KMS-11 (cell line): ENCODE results near the gene SCART1.

Experiments
- H2AFZ ChIP-seq: fragments of 200-600 bp; sonication (generic); 2 replicates; pipeline ENCODE4 v1.6.1; 2016; ENCODE audit warnings: antibody characterized with exemption, mixed run types, low read depth
- H3K27ac ChIP-seq: fragments of 200-600 bp; sonication (generic); 2 replicates; pipeline ENCODE4 v1.6.1; 2016; ENCODE audit warnings: mild to moderate bottlenecking, mixed run types
- H3K27me3 ChIP-seq: fragments of 200-600 bp; sonication (generic); 2 replicates; pipeline ENCODE4 v1.6.1; 2017; ENCODE audit warnings: mild to moderate bottlenecking, low read depth, mixed run types, moderate library complexity; ENCODE audit not compliant: insufficient read depth
- H3K36me3 ChIP-seq: fragments of 200-600 bp; sonication (generic); 2 replicates; pipeline ENCODE4 v1.6.1; 2017; ENCODE audit warnings: mild to moderate bottlenecking, mixed run types; ENCODE audit not compliant: insufficient read depth
- H3K4me1 ChIP-seq: fragments of 200-600 bp; sonication (generic); 2 replicates; pipeline ENCODE4 v1.6.1; 2016; ENCODE audit warnings: mild to moderate bottlenecking, low read depth, mixed run types; ENCODE audit not compliant: poor library complexity, severe bottlenecking
- H3K4me2 ChIP-seq: fragments of 200-600 bp; sonication (generic); 2 replicates; pipeline ENCODE4 v1.7.0; 2016; ENCODE audit warnings: mild to moderate bottlenecking, mixed run types
- H3K4me3 ChIP-seq: fragments of 200-600 bp; sonication (generic); IDR thresholded peaks from 2 replicates; pipeline ENCODE4 v1.6.1; 2017; ENCODE audit warnings: low read depth, low read length, mixed read lengths; ENCODE audit not compliant: insufficient read depth
- H3K79me2 ChIP-seq: fragments of 200-600 bp; sonication (generic); 2 replicates; pipeline ENCODE4 v1.6.1; 2016; ENCODE audit warnings: low read depth, mixed run types; ENCODE audit not compliant: insufficient read depth
- H3K9ac ChIP-seq: fragments of 200-600 bp; sonication (generic); 2 replicates; pipeline ENCODE4 v1.6.1; 2016; ENCODE audit warnings: mild to moderate bottlenecking, mixed run types
- H4K20me1 ChIP-seq: fragments of 200-600 bp; sonication (generic); 2 replicates; pipeline ENCODE4 v1.6.1; 2016; ENCODE audit warnings: mild to moderate bottlenecking, mixed run types; ENCODE audit not compliant: insufficient read depth
- CTCF ChIP-seq: fragments of 200-600 bp; sonication (generic); conservative IDR thresholded peaks from 2 replicates; pipeline ENCODE4 v1.6.1; 2017; ENCODE audit warnings: low read depth, mild to moderate bottlenecking, antibody characterized with exemption, low read length, moderate library complexity, mixed read lengths

SCART1 gene

DNA sequence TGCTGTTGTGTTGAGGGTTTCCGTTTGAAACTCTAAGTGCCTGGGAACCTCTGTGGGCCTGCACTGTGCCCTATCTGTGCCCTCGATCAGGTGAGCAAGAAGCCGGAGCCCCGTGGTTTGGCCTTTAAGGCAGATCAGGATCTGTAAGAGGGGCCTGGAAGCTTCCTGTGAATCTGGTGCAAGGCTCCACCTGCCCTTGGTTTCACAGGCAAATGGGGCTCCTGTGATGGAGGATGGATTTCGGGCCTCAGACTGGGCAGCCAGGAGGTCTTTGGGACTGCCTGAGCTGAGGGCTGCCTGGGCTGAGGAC lies 21.6 kb downstream of the SCART1 start:
- no peak overlapping the region for H3K27ac ChIP-seq
- H3K79me2 ChIP-seq: no peaks in the 10 kb centered on the region
- H3K9ac ChIP-seq: no peak overlapping the region
- no peak for TF ChIP-seq CTCF
- H4K20me1 ChIP-seq: no peaks in the 10 kb centered on the region
- peaks cover 14% of the 10 kb centered on the region; the same call in 1 of the 2 replicates for H3K27me3 ChIP-seq
- H3K4me3 ChIP-seq: no peak overlapping the region
- no peaks in the 10 kb centered on the region for H3K4me1 ChIP-seq
- H3K36me3 ChIP-seq: no peaks in the 10 kb centered on the region
- no peak overlapping the region for H3K4me2 ChIP-seq
- H2AFZ ChIP-seq: no peak overlapping the region

- peaks cover 14% of the 10 kb centered on the region; the same call in 1 of the 2 replicates for H3K27me3 ChIP-seq
- TF ChIP-seq CTCF: no peak
- no peaks in the 10 kb centered on the region for H3K36me3 ChIP-seq
- H3K4me3 ChIP-seq: no peak overlapping the region
- no peaks in the 10 kb centered on the region for H3K4me1 ChIP-seq
- H3K79me2 ChIP-seq: no peaks in the 10 kb centered on the region
- H3K27ac ChIP-seq: no peak overlapping the region
- H4K20me1 ChIP-seq: no peaks in the 10 kb centered on the region
- no peak overlapping the region for H2AFZ ChIP-seq
- no peak overlapping the region for H3K9ac ChIP-seq
- no peak overlapping the region for H3K4me2 ChIP-seq
Observed at GRCh38 chr10:133475821-133476640, 22.3 kb downstream of the SCART1 start.

- H4K20me1 ChIP-seq: no peaks in the 10 kb centered on the region
- no peaks in the 10 kb centered on the region for H3K36me3 ChIP-seq
- H3K4me3 ChIP-seq: no peak overlapping the region
- no peaks in the 10 kb centered on the region for H3K4me1 ChIP-seq
- H3K4me2 ChIP-seq: no peak overlapping the region
- no peaks in the 10 kb centered on the region for H3K79me2 ChIP-seq
- no peak overlapping the region for H3K27ac ChIP-seq
- H2AFZ ChIP-seq: no peak overlapping the region
- H3K27me3 ChIP-seq: peaks cover 18% of the 10 kb centered on the region; the same call in 1 of the 2 replicates
- no peak overlapping the region for H3K9ac ChIP-seq
- no peak for TF ChIP-seq CTCF
Observed at GRCh38 chr10:133476641-133476990, 22.9 kb downstream of the SCART1 start.

GRCh38 chr10:133481086-133481643 lies 27.4 kb downstream of the SCART1 start:
- H3K4me1 ChIP-seq: no peaks in the 10 kb centered on the region
- H3K27me3 ChIP-seq: peaks cover 22% of the 10 kb centered on the region; the same call in 1 of the 2 replicates
- H3K9ac ChIP-seq: no peak overlapping the region
- H2AFZ ChIP-seq: no peak overlapping the region
- no peaks in the 10 kb centered on the region for H4K20me1 ChIP-seq
- no peaks in the 10 kb centered on the region for H3K79me2 ChIP-seq
- TF ChIP-seq CTCF: no peak
- no peaks in the 10 kb centered on the region for H3K36me3 ChIP-seq
- H3K4me2 ChIP-seq: no peak overlapping the region
- H3K4me3 ChIP-seq: no peak overlapping the region
- H3K27ac ChIP-seq: no peak overlapping the region
